ENCODE measurements around the gene XPNPEP1. TPM values are rescaled to one million over a fixed set of nuclear protein-coding genes. Genes with fewer than 3 reads are reported as not detected.
A peak's percentile ranks its signal among the peaks of the same experiment; 100 is the strongest.
"Not testable (repeated sequence)": the region's sequence is repeated elsewhere in the genome, so short reads cannot be mapped to it uniquely, and the experiment has no call there.

XPNPEP1 gene
- total RNA-seq, 4 donors from 2014 or later: 41.0 to 188 (median 92.0) TPM

DNA sequence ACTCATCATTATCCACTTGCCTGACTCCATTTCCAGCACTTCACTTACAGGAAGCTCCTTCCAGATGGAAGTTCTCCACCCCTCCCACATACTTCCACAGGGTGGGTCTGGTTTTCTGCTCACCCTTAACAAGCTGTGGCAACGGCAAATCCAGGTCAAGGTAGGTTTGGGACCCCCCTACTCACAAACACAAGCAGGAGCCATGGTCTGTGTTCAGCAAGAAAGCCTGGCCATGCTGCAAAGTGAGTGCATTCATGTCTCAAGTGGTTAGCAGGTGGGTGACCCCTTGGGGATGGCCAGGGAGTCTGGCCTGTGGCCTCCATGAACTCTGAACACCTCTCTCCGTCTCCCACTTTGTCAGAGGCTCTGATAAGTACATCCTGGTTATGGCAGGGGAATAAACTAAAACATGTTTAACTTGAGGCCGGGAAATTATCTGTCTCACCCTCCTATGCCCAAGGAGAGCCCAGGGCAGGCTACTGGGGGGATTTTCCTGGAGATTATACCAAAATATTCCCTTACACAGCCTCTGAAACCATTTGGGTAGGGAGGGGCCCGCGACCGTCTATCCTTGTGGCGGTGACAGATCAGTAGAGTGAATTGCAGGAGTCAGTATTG, 844 bp downstream of the XPNPEP1 start:
- Histone ChIP-seq H3K27ac (peak overlapping the region; percentile 85 to 91), H3K36me3 (no peaks in the 10 kb centered on the region), H3K4me1 (peaks cover 0 to 4% of the 10 kb centered on the region in 2 donors), H3K4me3 (peak overlapping the region; percentile 59 to 78), H3K9me3 (no peaks in the 10 kb centered on the region), H3K27me3 (no peaks in the 10 kb centered on the region)
- no peak for TF ChIP-seq POLR2A (IDR thresholded peaks at IDR 0.05)
- intact Hi-C loops (cut with DNase I; ENCODE audit: low total_unique reads): no loop called here
- no peak for DNase-seq

DNA sequence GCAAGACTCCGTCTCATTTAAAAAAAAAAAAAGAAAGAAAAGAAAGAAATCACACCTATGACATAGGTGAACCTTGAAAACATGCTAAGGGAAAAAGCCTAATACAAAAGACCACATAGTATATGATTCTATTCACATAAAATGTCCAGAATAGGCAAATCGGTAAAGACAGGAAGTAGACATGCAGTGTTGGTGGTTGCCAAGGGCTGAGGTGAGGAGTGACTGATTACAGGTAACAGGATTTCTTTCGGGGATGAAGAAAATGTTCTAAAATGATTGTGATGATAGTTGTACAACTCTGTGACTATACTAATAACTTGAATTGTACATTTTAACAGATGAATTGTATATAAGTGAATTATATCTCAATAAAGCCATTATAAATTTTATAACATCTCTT, 3.3 kb downstream of the XPNPEP1 start:
- intact Hi-C loops (cut with DNase I; ENCODE audit: low total_unique reads): no loop called here
- peaks cover 0 to 13% of the 10 kb centered on the region in 2 donors for H3K4me1 ChIP-seq
- no peak overlapping the region for H3K4me3 ChIP-seq
- H3K36me3 ChIP-seq: no peaks in the 10 kb centered on the region
- H3K27ac ChIP-seq: no peak overlapping the region
- no peaks in the 10 kb centered on the region for H3K9me3 ChIP-seq
- no peaks in the 10 kb centered on the region for H3K27me3 ChIP-seq
- no peak for DNase-seq
- TF ChIP-seq CTCF (IDR thresholded peaks at IDR 0.05) (no peak), POLR2A (IDR thresholded peaks at IDR 0.05) (no peak)

DNA sequence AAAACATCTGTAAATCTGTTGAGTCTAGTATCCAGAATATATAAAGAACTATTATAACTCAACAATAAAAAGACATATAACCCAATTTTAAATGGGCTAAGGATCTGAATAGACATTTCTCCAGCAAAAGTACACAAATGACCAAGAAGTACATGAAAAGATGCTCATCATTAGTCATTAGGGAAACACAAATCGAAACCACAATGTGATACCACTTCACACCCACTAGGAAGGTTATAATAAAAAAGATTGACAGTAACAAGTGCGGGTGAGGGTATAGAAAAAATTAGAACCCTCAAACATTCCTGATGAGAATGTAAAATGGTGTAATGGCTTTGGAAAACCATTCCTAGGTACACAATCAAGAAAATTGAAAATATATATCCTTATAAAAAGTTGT, 4.1 kb downstream of the XPNPEP1 start:
- no peaks in the 10 kb centered on the region for H3K36me3 ChIP-seq
- intact Hi-C loops (cut with DNase I; ENCODE audit: low total_unique reads): no loop called here
- H3K27me3 ChIP-seq: no peaks in the 10 kb centered on the region
- TF ChIP-seq POLR2A (IDR thresholded peaks at IDR 0.05) (no peak), CTCF (IDR thresholded peaks at IDR 0.05) (no peak)
- no peak for DNase-seq
- no peak overlapping the region for H3K4me3 ChIP-seq
- H3K4me1 ChIP-seq: peaks cover 0 to 9% of the 10 kb centered on the region in 2 donors
- H3K9me3 ChIP-seq: no peaks in the 10 kb centered on the region
- no peak overlapping the region for H3K27ac ChIP-seq

DNA sequence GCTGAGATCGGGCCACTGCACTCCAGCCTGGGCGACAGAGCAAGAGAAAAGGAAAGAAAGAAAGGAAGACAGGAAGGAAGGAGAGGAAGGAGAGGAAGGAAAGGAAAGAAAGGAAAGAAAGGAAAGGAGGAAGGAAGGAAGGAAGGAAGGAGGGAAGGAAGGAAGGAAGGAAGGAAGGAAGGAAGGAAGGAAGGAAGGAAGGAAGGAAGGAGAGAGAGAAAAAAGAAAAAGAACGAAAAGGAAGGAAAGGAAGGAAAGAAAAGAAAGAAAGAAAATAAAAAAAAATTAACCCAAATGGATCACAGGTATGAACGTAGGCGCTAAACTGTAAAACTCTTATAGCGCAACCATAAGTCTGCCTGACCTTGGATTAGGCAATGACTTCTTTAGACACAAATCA, 4.6 kb downstream of the XPNPEP1 start:
- intact Hi-C loops (cut with DNase I; ENCODE audit: low total_unique reads); H3K36me3 ChIP-seq; H3K4me3 ChIP-seq; H3K4me1 ChIP-seq; H3K27me3 ChIP-seq; H3K9me3 ChIP-seq; DNase-seq; H3K27ac ChIP-seq: not testable (repeated sequence)

- TF ChIP-seq CTCF (IDR thresholded peaks at IDR 0.05) (no peak), POLR2A (IDR thresholded peaks at IDR 0.05) (no peak)
- Histone ChIP-seq H3K27me3 (no peaks in the 10 kb centered on the region), H3K9me3 (no peaks in the 10 kb centered on the region), H3K4me3 (no peak overlapping the region), H3K4me1 (peaks cover 0 to 9% of the 10 kb centered on the region in 2 donors), H3K36me3 (no peaks in the 10 kb centered on the region), H3K27ac (peak overlapping the region; percentile 68 to 73)
- intact Hi-C loops (cut with DNase I; ENCODE audit: low total_unique reads): no loop called here
- DNase-seq: no peak
These were observed 7.7 kb downstream of the XPNPEP1 start for GRCh38 chr10:109915566-109915965.

GRCh38 chr10:109914966-109915365, 8.3 kb downstream of the XPNPEP1 start:
- TF ChIP-seq CTCF (IDR thresholded peaks at IDR 0.05): peak in 1 of 4 experiments; percentile 6
- no peak for TF ChIP-seq POLR2A (IDR thresholded peaks at IDR 0.05)
- Histone ChIP-seq H3K27ac (peak overlapping the region; percentile 68 to 73), H3K36me3 (no peaks in the 10 kb centered on the region), H3K4me3 (no peak overlapping the region), H3K9me3 (no peaks in the 10 kb centered on the region), H3K27me3 (no peaks in the 10 kb centered on the region), H3K4me1 (peaks cover 0 to 9% of the 10 kb centered on the region in 2 donors)
- intact Hi-C loops (cut with DNase I; ENCODE audit: low total_unique reads): no loop called here
- peak in 1 of 2 donors; percentile 70 for DNase-seq
